ENCODE measurements around the gene NAALADL1.

The NAALADL1 gene

GRCh38 chr11:65087827-65088226, 29.5 kb upstream of the NAALADL1 start:
- TF ChIP-seq, protein P1, sequence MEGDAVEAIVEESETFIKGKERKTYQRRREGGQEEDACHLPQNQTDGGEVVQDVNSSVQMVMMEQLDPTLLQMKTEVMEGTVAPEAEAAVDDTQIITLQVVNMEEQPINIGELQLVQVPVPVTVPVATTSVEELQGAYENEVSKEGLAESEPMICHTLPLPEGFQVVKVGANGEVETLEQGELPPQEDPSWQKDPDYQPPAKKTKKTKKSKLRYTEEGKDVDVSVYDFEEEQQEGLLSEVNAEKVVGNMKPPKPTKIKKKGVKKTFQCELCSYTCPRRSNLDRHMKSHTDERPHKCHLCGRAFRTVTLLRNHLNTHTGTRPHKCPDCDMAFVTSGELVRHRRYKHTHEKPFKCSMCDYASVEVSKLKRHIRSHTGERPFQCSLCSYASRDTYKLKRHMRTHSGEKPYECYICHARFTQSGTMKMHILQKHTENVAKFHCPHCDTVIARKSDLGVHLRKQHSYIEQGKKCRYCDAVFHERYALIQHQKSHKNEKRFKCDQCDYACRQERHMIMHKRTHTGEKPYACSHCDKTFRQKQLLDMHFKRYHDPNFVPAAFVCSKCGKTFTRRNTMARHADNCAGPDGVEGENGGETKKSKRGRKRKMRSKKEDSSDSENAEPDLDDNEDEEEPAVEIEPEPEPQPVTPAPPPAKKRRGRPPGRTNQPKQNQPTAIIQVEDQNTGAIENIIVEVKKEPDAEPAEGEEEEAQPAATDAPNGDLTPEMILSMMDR (IDR thresholded peaks at IDR 0.05; ENCODE audit: extremely low read depth, insufficient read depth, missing control alignments), result no peak
- no peak for DNase-seq (ENCODE audit: low spot score)
- in situ Hi-C loops (cut with MboI; ENCODE audit: low pct_unique_long_range_greater_than_20kb, low sequenced_read_pairs, unreplicated experiment), result no loop called here

DNA sequence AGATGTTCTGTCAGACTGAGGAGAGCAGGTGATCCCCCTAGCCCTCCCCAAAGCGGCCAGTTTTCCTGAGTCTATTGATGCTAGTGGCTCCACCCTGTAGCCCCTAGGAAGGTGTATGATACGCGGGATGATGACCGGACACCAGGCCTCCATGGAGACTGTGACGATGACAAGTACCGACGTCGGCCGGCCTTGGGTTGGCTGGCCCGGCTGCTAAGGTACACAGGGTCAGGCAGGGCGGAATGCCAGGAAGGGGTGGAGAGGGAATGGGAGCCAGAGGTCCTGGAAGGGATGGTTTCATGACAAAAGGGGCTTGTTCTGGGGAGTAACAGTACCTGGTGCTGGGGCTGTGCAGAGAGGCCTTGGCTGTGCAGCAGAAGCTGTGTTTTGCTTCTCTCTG, 28.9 kb upstream of the NAALADL1 start:
- in situ Hi-C loops (cut with MboI; ENCODE audit: low pct_unique_long_range_greater_than_20kb, low sequenced_read_pairs, unreplicated experiment), result no loop called here
- TF ChIP-seq, protein P1 (IDR thresholded peaks at IDR 0.05; ENCODE audit: extremely low read depth, insufficient read depth, missing control alignments), result no peak
- no peak for DNase-seq (ENCODE audit: low spot score)

DNA sequence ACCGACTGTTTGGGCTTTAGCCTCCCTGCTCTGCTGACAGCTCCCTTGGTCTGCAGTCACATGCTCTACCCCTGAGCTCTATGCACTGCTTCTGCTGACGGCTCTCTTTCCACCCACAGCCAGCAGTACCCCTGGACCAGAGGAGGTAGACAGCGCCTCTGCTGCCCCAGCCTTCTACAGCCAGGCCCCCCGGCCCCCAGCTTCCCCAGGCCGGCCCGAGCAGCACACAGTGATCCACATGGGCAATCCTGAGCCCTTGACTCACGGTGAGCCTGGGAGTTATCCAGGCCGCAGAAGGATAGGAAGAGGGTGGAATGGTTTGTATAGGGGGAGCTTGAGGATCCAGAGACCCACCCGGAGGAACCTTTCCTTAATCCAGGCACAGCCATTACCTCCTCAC, 28.5 kb upstream of the NAALADL1 start:
- in situ Hi-C loops (cut with MboI; ENCODE audit: low pct_unique_long_range_greater_than_20kb, low sequenced_read_pairs, unreplicated experiment), result no loop called here
- TF ChIP-seq, protein P1 (IDR thresholded peaks at IDR 0.05; ENCODE audit: extremely low read depth, insufficient read depth, missing control alignments), result no peak
- DNase-seq (ENCODE audit: low spot score), result no peak

- in situ Hi-C loops (cut with MboI; ENCODE audit: low pct_unique_long_range_greater_than_20kb, low sequenced_read_pairs, unreplicated experiment), result no loop called here
- TF ChIP-seq, protein P1 (IDR thresholded peaks at IDR 0.05; ENCODE audit: extremely low read depth, insufficient read depth, missing control alignments), result no peak
These were observed 27.1 kb upstream of the NAALADL1 start for GRCh38 chr11:65085446-65085845.

GRCh38 chr11:65084598-65085375, 26.4 kb upstream of the NAALADL1 start:
- DNase-seq (ENCODE audit: low spot score), result no peak
- in situ Hi-C loops (cut with MboI; ENCODE audit: low pct_unique_long_range_greater_than_20kb, low sequenced_read_pairs, unreplicated experiment), result no loop called here
- TF ChIP-seq, protein P1 (IDR thresholded peaks at IDR 0.05; ENCODE audit: extremely low read depth, insufficient read depth, missing control alignments), result no peak

More at GRCh38 chr11:65085446-65085845, 27.1 kb upstream of the NAALADL1 start:
- no peak for DNase-seq (ENCODE audit: low spot score)

DNA sequence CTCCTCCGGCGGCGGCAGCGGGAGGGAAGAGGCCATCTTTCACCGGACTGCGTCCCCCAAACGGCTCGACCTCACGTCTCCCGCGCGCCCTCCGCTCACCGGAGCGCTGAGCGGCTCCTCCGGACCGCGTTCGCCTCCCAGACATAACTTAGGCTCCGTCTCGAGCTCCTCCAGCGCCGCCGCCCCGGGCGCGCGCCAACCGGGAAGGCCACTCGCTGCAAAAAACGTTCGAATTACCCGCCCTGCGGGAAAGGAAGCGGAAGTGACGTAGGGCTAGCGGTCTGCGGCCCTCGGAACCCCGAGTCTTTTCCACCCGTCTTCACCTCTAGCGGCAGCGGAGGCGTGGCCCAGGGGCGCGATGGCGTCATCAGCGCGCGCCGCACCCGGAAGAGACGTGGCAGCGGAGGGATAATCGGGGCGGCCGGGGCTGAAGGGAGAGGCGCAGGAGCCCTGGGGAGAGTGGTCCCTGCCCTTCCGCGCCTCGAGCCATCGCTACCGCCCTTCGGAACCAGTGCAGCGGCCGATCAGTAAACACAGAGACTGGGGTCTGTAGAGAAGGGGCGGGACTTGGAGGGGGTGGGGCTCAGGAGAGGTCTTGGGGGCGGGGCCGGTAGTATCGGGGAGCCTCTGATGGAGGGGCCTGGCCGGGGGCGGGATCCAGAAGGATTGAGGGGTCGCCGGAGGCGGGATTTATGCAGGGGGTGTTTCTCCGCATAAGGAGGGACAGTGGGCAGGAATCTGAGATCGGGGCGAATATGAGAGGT, 25.7 kb upstream of the NAALADL1 start, which contains the start of the genes CDCA5 and ZFPL1:
Gene CDCA5 (minus strand): TSS at position 207 of the 764 bp plus-strand sequence. CDS start 62 bp downstream, at position 145.
Gene ZFPL1 (plus strand): TSS at position 389 of the 764 bp plus-strand sequence. CDS start 477 bp downstream, outside the sequence.
- TF ChIP-seq, protein P1 (IDR thresholded peaks at IDR 0.05; ENCODE audit: extremely low read depth, insufficient read depth, missing control alignments), result no peak
- peak; percentile 99 for DNase-seq (ENCODE audit: low spot score)
- in situ Hi-C loops (cut with MboI; ENCODE audit: low pct_unique_long_range_greater_than_20kb, low sequenced_read_pairs, unreplicated experiment), result no loop called here
